Sigmoid colon (tissue), 7 donors: ENCODE results near the gene WNT5B. TPM values are rescaled to one million over a fixed set of nuclear protein-coding genes. Genes with fewer than 3 reads are reported as not detected.
"Not testable (repeated sequence)": the region's sequence is repeated elsewhere in the genome, so short reads cannot be mapped to it uniquely, and the experiment has no call there.

Experiments
- DNase-seq: peaks from one replicate; pipeline ENCODE4 v3.0.0-alpha.2; 2019
- H3K27ac ChIP-seq, 4 donors: fragments of 200-600 bp; sonication (generic); one replicate each; pipeline ENCODE4 v1.5.1; 2016 to 2019; ENCODE audit warnings: mild to moderate bottlenecking in 1 of 4
- H3K27me3 ChIP-seq, 3 donors: fragments of 200-600 bp; sonication (generic); one replicate each; pipeline ENCODE4 v1.5.1; 2019; ENCODE audit warnings: mild to moderate bottlenecking in 1 of 3
- H3K36me3 ChIP-seq, 4 donors: fragments of 200-600 bp; sonication (generic); one replicate each; pipeline ENCODE4 v1.5.1; 2016 to 2019
- H3K4me1 ChIP-seq, 4 donors: fragments of 200-600 bp; sonication (generic); one replicate each; pipeline ENCODE4 v1.5.1; 2017 to 2019
- H3K4me3 ChIP-seq, 4 donors: fragments of 200-600 bp; sonication (generic); one replicate each; pipeline ENCODE4 v1.5.1; 2017 to 2019; ENCODE audit warnings: mild to moderate bottlenecking in 2 of 4, moderate library complexity in 1 of 4
- H3K9me3 ChIP-seq, 4 donors: fragments of 200-600 bp in 3 of 4; sonication (generic) in 3 of 4; one replicate each; pipeline versions ENCODE4 v1.5.1 to v1.6.1; 2013 to 2019
- EP300 ChIP-seq, 4 donors: sonication (generic); formaldehyde crosslinking; IDR thresholded peaks; one replicate each; pipeline ENCODE4 v1.6.1; 2017; ENCODE audit warnings: antibody characterized with exemption in 4 of 4
- POLR2A ChIP-seq, 2 donors: fragments of 450-650 bp; IDR thresholded peaks; one replicate each; pipeline ENCODE4 v1.6.1; 2016; ENCODE audit warnings: antibody characterized with exemption in 2 of 2, mild to moderate bottlenecking in 2 of 2, moderate library complexity in 2 of 2
- POLR2AphosphoS5 ChIP-seq, 4 donors: sonication (generic); formaldehyde crosslinking; IDR thresholded peaks; one replicate each; pipeline ENCODE4 v1.6.1; 2017; ENCODE audit warnings: antibody characterized with exemption in 4 of 4
- WGBS, 2 donors: extraction: QIAGEN DNeasy Blood & Tissue Kit; methylation state at CpG; one replicate each; pipeline ENCODE4 v1.1.7; 2013; 5-methylcytosine and 5-hydroxymethylcytosine counted together
- intact Hi-C: fragments of 100-400 bp; cut with DNase I; formaldehyde crosslinking; loops from one replicate; pipeline ENCODE4 v1.15.1; 2023
- polyA plus RNA-seq, 3 donors: library from polyadenylated mRNA; stranded (reverse); fragments of 200-250 nt; gene quantifications; one replicate each; pipeline ENCODE4 v1.2.3, GENCODE V29; 2013
- small RNA-seq, 3 donors: library from RNA; depleted of rRNA; stranded (forward); fragments of <200 nt; gene quantifications; one replicate each; pipeline ENCODE3, GENCODE V24; 2016
- total RNA-seq, 4 donors: library from RNA; depleted of rRNA; stranded (reverse); fragments of >200 nt; gene quantifications; one replicate each; pipeline ENCODE4 v1.1.0, GENCODE V29; 2016
- TF ChIP-seq, protein P1 (sequence below), 4 experiments: fragments of 450-650 bp in 3 of 4; fragments of 200-600 bp in 1 of 4; IDR thresholded peaks; one replicate each; pipeline ENCODE4 v1.5.1; 2016 to 2019; ENCODE audit warnings: antibody characterized with exemption in 4 of 4, mild to moderate bottlenecking in 3 of 4, moderate library complexity in 2 of 4
- donor health status: healthy with polysubstance abuse.
- donor health status: Bipolar disorder and iron deficiency.
- donor health status: healthy.

WNT5B gene
- total and polyA plus RNA-seq, 7 donors, result 0.69 to 72.3 (median 8.4) TPM

DNA sequence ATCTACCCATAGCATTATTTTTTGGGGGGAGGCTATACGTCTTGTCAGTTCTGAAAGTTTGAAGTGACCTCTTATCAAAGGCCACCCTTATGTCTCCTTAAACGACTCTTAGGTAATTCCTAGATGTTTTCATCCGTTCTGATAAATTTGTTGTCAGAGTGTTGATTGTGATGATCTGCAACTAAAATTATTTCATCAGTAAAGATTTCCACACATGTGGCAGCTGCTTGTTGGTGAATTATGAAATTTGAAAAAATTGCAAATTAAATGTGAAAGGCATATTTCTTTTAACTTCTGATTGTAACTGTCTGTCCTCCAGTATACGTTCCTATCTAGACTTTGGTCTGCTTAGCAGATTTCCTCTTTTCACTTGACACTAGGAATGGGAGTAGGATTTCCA is 63.2 kb downstream of the WNT5B start:
- TF ChIP-seq EP300 (IDR thresholded peaks at IDR 0.05) (no peak), POLR2A (IDR thresholded peaks at IDR 0.05) (no peak), POLR2AphosphoS5 (IDR thresholded peaks at IDR 0.05) (no peak)
- TF ChIP-seq, protein P1, sequence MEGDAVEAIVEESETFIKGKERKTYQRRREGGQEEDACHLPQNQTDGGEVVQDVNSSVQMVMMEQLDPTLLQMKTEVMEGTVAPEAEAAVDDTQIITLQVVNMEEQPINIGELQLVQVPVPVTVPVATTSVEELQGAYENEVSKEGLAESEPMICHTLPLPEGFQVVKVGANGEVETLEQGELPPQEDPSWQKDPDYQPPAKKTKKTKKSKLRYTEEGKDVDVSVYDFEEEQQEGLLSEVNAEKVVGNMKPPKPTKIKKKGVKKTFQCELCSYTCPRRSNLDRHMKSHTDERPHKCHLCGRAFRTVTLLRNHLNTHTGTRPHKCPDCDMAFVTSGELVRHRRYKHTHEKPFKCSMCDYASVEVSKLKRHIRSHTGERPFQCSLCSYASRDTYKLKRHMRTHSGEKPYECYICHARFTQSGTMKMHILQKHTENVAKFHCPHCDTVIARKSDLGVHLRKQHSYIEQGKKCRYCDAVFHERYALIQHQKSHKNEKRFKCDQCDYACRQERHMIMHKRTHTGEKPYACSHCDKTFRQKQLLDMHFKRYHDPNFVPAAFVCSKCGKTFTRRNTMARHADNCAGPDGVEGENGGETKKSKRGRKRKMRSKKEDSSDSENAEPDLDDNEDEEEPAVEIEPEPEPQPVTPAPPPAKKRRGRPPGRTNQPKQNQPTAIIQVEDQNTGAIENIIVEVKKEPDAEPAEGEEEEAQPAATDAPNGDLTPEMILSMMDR (IDR thresholded peaks at IDR 0.05), result no peak
- Histone ChIP-seq H3K4me3 (peak overlapping the region in 2 of 4 donors; percentile 93 to 95), H3K27me3 (no peaks in the 10 kb centered on the region), H3K9me3 (no peaks in the 10 kb centered on the region), H3K27ac (peak overlapping the region in 2 of 4 donors; percentile 18 to 93), H3K36me3 (no peaks in the 10 kb centered on the region), H3K4me1 (peaks cover 0 to 39% (median 29%) of the 10 kb centered on the region in 4 donors)
- no peak for DNase-seq
- intact Hi-C loops, result loop anchor here (5.0 kb wide), 1 partner anchor 40 kb away; no protein-coding TSS in a partner anchor
- 27 to 49% methylated on average over 4 of the region's 4 CpGs for WGBS, 2 donors

DNA sequence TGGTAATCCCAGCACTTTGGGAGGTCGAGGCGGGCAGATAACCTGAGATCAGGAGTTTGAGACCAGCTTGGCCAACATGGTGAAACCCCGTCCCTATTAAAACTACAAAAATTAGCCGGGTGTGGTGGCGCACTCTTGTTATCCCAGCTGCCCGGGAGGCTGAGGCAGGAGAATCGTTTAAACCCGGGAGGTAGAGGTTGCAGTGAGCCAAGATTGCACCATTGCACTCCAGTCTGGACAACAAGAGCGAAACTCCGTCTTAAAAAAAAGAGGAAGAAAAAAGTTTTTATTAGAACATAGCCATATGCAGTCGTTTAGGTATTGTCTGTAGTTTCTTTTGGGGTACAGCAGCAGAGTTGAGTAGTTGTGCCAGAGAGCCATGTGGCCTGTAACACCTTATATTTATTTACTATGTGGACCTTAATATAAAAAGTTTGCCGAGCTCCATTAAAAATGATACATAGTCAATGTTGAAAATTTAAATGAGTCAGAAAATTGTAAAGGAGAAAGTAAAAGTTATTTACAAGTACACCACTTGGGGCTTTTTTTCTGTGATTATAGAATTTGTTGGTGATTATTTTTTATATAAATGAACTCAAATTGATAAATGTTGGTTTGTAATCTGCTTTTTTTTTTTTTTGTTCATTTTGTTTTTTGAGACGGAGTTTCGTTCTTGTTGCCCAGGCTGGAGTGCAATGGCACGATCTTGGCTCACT is 64.0 kb downstream of the WNT5B start:
- Histone ChIP-seq H3K4me1 (peaks cover 0 to 47% (median 38%) of the 10 kb centered on the region in 4 donors), H3K36me3 (no peaks in the 10 kb centered on the region), H3K27ac (no peak overlapping the region), H3K4me3 (no peak overlapping the region), H3K9me3 (no peaks in the 10 kb centered on the region), H3K27me3 (no peaks in the 10 kb centered on the region)
- TF ChIP-seq EP300 (IDR thresholded peaks at IDR 0.05) (no peak), POLR2A (IDR thresholded peaks at IDR 0.05) (no peak), POLR2AphosphoS5 (IDR thresholded peaks at IDR 0.05) (no peak)
- TF ChIP-seq, protein P1 (IDR thresholded peaks at IDR 0.05), result no peak
- no peak for DNase-seq
- intact Hi-C loops, result loop anchor here (5.0 kb wide), 1 partner anchor 41 kb away; no protein-coding TSS in a partner anchor
- 82 to 83% methylated on average over 15 of the region's 15 CpGs for WGBS, 2 donors

DNA sequence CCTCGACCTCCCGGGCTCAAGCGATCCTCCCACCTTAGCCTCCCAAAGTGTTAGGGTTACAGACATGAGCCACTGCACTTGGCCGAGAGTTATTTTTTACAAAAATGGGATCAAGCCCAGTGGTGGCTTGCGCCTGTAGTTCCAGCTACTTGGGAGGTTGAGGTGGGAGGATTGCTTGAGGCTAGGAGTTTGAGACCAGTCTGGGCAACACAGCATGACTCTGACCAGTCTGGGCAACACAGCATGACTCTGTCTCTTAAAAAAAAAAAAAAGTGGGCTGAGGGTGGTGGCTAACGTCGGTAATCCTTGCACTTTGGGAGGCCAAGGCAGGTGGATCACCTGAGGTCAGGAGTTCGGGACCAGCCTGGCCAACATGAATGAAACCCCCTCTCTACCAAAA is 66.1 kb downstream of the WNT5B start:
- H3K4me1 ChIP-seq, result peaks cover 0 to 55% (median 45%) of the 10 kb centered on the region in 4 donors
- H3K4me3 ChIP-seq, DNase-seq, H3K9me3 ChIP-seq, intact Hi-C loops, H3K36me3 ChIP-seq, H3K27ac ChIP-seq, H3K27me3 ChIP-seq: not testable (repeated sequence)
- WGBS, 2 donors, result 97 to 98% methylated on average over 8 of the region's 8 CpGs

DNA sequence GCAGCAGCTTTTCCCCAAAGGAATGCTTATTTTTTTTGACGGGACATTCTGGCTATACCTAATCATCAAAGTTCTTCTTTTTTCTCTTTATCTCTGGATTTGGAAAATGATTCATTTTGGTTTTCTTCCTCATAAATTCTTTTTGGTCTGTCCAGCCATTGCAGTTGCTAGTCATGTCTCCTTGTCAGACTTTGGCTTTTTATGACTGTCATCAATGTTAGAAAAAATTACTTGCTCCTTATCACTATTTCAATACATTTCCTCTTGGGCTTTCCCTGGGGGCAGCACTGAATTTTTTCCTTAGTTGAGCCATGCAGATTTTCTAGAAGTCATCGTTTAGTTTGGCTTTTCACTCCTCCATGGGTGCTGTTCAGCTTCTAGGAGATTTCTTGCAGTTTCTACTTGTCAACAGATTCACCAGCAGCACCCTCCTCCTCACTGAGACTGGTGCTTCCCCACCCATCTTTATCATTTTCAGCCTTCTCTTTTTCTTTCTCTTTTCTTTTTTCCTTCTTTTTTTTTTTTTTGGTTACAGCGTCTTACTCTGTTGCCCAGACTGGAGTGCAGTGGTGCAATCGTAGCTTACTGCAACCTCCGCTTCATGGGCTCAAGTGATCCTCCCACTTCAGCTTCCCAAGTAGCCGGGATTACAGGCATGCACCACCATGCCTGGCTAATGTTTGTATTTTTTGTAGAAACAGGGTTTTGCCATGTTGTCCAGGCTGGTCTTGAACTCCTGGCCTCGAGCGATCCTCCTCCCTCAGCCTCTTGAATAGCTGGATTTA is 67.0 kb downstream of the WNT5B start:
- H3K4me3 ChIP-seq, result no peak overlapping the region
- no peak for DNase-seq
- no peak overlapping the region for H3K27ac ChIP-seq
- H3K27me3 ChIP-seq, result no peaks in the 10 kb centered on the region
- intact Hi-C loops, result no loop called here
- no peaks in the 10 kb centered on the region for H3K9me3 ChIP-seq
- whole genome bisulfite sequencing, 2 donors, result 72 to 77% methylated on average over 8 of the region's 8 CpGs
- H3K36me3 ChIP-seq, result no peaks in the 10 kb centered on the region
- TF ChIP-seq EP300 (IDR thresholded peaks at IDR 0.05), result no peak
- no peak for TF ChIP-seq POLR2AphosphoS5 (IDR thresholded peaks at IDR 0.05)
- peaks cover 0 to 52% (median 42%) of the 10 kb centered on the region in 4 donors for H3K4me1 ChIP-seq

DNA sequence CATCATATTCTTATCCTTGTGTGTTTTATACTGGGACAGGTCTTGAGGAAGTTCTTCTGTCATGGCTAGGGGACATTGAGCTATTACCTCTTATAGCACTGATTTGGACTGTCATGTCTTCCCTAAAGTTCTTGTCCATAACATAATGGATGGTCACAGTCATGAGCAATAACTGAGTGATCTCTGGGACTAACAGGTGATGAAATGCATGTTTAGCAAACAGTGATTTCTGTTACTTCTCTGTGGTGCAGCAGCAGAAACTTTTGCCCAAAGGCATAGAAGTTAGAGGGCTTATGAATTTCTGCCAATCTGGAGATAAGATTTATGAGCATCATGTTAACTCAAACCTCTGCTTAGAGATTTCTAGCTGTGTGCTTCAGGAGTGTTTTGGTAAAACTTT is 67.8 kb downstream of the WNT5B start:
- DNase-seq, result no peak
- Histone ChIP-seq H3K9me3 (no peaks in the 10 kb centered on the region), H3K36me3 (no peaks in the 10 kb centered on the region), H3K27ac (no peak overlapping the region), H3K4me3 (no peak overlapping the region), H3K4me1 (peaks cover 0 to 50% (median 41%) of the 10 kb centered on the region in 4 donors), H3K27me3 (no peaks in the 10 kb centered on the region)
- intact Hi-C loops, result no loop called here
- TF ChIP-seq, protein P1 (IDR thresholded peaks at IDR 0.05), result no peak
- TF ChIP-seq POLR2A (IDR thresholded peaks at IDR 0.05), result no peak

Small RNA genes lying within 50 kb of the gene (small RNA-seq; reads per million reads assigned to genes)
- 0 reads per million in 3 donors for gene MIR3649

Other genes with a start within 250 kb of the WNT5B start
- gene FBXL14, start 34.6 kb upstream of the WNT5B start, total RNA-seq, result 10 to 100 TPM in 2 of 4 donors, 1 to 10 TPM in 2; 7.5 to 12.2 (median 10.0) TPM
- 10 to 100 TPM; 13.2 to 26.4 (median 20.8) TPM for gene FBXL14, start 34.6 kb upstream of the WNT5B start, polyA plus RNA-seq
- gene ADIPOR2, start 61.8 kb downstream of the WNT5B start, total RNA-seq, result 10 to 100 TPM; 25.2 to 29.6 (median 27.9) TPM
- 10 to 100 TPM; 34.2 to 65.9 (median 41.6) TPM for gene ADIPOR2, start 61.8 kb downstream of the WNT5B start, polyA plus RNA-seq
- under 1 TPM in 1 of 4 donors, not detected in 3; 0.41 TPM for gene LRTM2, start 191.3 kb downstream of the WNT5B start, total RNA-seq
- under 1 TPM in 1 of 3 donors, not detected in 2; 0.09 TPM for gene LRTM2, start 191.3 kb downstream of the WNT5B start, polyA plus RNA-seq